ENCODE results near the gene GRIK1.
"Not testable (repeated sequence)": the region's sequence is repeated elsewhere in the genome, so short reads cannot be mapped to it uniquely, and the experiment has no call there.

Gene GRIK1

DNA sequence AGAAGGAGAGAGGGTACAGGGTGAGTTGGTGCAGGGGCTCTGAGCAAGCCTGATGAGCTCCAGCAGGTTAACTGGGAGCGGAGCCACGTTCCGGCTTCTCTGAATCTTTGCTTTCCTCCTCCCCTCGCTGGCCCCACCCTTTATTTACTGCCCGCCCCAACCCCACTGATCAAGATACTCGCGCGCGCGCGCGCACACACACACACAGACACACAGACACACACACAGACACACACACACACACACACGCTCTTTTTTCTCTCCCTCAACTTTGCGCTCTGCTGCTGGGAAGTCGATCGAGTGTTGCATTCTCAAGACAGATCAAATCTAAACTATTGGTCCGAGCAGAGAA is at the start of gene GRIK1:
Gene GRIK1, minus strand, starts transcription at position 73 of the 352 bp plus-strand sequence.
- no peak for DNase-seq

DNA sequence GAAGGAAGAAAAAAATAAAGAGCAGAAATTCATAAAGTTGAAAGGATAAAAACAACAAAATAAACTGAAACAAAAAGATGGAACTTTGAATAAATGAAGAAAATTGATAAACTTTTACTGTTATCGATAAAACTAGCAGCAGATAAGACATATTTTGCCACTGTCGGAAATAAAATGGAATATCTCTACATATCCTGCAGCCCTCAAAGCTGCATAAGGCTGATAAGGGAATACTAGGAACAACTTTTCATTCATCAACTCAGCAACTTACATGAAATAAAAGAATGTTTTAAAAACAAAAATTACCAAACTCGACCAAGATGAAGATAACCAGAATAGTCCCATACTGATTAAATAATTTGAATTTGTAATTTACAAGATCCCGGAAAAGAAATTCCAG is 48.0 kb upstream of the GRIK1 start:
- no peak for DNase-seq

DNA sequence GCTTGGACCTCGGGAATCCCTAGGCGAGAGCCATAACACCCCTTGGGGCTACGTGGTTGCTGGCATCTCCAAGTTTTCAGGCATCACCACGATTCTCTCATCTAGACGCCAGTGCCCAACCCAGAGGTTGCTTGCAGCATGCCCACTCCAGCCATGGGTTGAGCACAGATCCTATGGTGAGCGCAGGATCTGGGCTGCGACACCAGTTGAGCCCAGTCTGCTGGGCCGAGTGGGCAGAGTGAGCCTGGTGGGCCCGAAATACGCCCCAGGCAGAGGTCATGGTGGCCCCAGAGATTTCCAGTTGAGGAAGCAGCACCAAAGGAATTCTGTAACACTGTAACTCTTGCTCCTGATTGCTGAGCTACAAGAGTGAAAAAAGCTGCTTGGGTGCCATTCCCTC is 46.1 kb upstream of the GRIK1 start:
- DNase-seq = no peak

DNA sequence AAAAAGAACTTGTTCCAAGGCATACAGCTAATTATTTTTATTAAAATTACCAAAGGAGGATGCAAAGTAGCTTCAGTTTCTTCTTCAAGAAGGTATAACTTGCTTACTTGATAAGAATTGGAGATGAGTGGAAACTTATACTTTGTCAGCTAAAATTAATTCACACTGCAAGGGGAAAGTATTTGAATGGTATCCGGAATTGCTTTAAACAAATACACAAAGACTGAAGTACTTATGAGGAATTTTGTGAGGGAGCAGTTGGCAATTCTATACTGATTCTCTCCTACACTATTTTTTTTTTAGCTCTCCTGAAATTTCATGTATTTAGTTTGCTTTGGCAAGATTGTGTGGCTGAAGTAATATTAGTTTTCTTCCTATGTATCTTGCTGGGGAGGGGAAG is 39.2 kb upstream of the GRIK1 start:
- DNase-seq = no peak

DNA sequence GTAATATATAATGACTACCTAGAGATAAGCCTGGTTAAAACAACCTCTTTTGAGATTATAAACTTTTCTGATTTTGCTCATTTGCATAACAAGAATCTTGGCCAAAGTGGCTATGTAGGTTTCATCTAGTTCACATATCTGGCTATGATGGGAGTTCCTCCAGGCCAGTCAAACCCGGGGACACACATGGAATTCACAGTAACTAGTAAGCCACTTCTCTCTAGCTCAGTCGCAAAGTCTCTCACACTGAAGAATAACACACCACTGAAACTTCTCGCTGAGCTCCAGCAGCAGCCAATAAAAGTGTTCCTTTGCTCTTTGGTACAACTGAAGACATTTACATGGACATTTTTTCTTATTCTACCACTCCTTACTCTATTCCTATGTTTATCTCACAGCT is 36.0 kb upstream of the GRIK1 start:
- DNase-seq = no peak

DNA sequence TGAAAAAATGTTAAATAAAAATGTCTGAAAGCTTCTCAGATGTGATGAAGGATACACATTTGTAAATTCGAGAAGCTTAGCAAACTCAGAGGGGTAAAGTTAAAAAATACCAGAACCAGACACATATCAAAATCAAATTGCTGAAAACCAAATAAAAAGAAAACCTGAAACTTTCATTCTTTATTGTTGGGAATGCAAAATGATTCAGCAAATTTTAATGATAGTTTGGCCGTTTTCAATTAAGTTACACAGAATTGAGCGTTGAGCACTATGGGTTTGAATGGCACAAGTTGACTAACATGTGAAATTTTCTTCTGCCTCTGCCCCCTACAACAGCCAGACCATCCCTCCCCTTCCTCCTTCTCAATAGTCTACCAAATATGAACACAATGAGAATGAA is 33.5 kb upstream of the GRIK1 start:
- DNase-seq = no peak

DNA sequence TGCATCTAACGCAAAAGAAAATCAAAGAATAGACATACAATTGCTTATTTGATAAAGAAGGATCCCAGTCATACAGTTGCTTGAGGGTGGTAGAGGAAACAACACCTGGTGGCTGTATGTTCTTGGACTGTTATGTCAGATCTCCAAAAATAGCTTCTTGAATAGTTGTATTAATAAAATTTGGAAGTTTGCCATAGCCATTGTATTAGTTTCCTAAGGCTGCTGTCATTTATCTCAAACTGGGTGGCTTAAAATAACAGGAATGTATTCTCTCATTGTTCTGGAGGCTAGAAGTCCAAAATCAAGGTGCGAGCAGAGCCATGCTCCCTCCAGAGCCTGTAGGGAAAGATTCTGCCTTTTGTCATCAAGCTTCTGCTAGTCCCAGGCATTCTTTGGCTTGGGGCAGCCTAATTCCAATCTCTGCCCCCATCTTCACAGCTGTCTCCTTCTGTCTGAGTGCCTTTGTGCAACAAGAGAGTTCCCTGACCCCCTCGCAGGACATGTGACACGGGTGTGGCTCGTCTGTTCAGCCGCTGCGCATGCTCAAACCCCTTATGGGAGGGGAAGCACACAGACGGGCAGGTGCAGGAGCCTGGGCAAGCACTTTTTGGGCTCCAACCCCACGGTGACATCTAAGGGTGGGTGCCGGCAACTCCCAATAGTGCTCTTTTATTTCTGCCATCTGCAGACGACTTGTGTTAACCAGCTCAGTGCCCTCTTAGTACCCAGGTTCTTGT is 21.7 kb upstream of the GRIK1 start:
- no peak for DNase-seq

DNA sequence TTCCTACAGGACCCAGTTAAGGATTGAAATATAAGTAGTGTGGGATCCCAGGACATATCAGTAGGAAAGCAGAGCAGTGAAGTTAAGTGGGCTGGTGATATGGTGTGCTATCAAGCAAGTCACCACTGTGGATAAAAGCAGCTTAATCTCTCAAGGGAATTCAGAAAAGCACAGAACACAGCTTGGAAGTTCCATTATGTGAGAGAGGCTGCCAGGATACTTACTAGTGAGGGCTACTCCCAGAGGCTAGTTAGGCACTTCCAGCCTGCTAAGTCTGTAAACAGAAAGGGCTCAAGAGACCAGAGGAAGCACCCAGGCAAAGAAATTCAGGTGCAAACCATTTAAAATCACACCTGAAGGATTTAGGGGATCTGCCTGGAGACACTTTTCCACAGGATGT is 18.8 kb upstream of the GRIK1 start:
- no peak for DNase-seq

DNA sequence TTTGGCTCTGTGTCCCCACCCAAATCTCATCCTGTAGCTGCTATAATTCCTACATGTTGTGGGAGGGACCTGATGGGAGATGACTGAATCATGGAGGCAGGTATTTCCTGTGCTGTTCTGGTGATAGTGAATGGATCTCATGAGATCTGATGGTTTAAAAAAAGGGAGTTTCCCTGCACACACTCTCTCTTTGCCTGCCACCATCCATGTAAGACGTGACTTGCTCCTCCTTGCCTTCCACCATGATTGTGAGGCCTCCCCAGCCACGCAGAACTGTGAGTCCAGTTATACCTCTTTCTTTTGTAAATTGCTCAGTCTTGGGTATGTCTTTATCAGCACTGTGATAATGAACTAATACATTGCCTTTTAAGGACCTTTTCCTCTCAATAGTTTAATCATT is 18.2 kb upstream of the GRIK1 start:
- not testable (repeated sequence) for DNase-seq

DNA sequence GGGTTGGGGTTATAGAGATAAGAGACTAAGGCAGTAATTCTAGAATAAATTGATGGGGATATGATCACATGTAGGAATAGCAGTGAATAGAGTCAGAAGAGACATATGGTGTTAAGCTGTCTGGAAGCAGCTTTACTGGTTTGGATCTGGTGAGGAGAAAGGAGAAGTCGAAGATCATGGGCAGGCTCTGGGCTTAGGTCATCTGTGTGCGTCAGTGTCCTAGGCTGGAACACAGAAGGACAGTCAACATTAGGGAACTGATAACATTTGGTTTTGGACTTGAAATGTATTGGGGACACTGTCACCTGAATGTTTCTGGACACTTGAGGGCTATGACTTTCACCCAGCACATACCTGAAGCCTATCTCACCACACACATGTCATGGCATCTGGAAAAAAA is 13.9 kb upstream of the GRIK1 start:
- DNase-seq = no peak

DNA sequence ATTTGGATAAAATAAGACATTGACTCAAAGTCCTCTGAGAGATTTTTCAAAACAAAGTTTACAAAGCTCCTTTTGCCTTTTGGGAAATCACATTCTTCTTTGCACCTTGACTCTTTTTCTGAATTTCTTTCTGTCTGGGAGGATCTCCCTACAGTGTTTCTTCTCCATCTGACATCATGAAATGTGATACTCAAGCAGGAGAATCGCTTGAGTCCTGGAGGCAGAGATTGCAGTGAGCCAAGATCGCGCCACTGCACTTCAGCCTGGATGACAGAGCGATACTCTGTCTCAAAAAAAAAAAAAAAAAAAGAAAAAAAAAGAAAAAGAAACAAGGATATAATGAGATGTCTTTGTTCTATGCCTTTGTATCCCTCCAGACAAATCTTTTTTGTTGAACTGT is 13.3 kb upstream of the GRIK1 start:
- DNase-seq = no peak

DNA sequence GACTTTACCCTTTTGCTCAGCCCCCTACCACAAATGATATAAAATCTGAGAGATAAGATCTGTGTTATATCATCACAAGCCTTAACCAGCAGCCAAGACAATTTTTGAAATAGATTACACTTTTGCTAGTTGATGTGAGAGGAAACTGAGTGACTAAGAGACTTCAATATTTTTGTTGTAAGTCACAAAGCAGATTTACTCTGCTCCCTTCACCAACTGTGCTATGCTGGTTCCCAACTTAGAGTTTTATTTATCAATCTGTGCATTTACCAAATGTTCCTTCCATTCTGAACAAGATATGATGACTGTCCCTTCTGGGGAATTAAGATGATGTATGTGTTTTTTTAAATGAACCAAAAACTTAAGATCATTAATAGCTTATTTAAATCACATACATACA is 12.1 kb upstream of the GRIK1 start:
- no peak for DNase-seq

DNA sequence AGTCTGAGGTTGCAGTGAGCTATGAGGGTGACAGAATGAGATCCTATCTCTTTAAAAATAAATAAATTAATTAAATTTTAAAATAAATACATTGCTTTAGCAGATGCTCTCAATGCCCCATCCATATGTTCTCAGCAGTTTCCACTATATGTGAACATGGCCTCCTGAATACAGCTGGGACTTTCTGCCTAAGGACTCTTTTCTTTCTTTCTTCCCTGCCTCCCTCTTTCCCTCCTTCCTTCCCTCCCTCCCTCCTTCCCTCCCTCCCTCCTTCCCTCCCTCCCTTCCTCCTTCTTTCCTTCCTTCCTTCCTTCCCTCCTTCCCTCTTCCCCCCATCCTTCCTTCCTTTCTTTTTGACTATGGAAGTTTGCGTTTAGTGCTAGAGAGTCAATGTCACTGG is 10.2 kb upstream of the GRIK1 start:
- DNase-seq = no peak

DNA sequence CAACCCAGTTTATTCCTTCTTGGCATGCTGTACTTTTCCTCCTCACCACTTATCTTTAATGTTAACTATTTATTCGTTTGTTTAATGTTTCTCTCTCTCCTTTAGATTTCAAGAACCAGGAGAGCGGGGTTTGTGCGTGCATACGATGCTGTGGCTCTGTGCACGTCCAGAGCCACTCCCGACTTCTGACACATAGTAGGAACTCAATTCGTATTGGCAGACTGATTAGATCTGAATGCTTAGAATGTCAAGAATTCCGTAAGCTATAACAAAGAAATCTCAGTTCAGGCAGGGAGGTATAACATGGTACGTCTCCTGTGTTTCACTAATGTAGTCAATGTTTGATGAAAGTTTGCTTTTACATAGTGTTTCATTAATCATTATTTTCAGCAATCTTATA is 7.3 kb upstream of the GRIK1 start:
- no peak for DNase-seq

DNA sequence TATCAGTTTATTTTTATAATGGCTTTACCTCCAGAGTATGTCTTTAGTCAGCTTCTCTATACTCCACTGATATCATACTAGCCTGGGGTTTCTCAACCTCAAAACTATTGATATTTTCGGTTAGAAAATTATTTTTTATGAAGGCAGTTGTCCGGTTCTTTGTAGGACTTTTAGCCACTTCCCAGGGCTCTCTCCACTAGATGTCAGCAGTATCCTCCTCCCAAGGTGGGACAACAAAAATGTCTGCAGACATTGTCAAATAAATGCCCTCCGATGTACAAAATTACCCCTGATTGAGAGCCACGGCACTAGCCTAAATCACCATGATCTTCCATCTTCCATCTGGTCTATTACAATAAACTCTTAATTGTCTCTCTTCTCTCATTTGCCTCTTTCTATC is 4.1 kb upstream of the GRIK1 start:
- no peak for DNase-seq

DNA sequence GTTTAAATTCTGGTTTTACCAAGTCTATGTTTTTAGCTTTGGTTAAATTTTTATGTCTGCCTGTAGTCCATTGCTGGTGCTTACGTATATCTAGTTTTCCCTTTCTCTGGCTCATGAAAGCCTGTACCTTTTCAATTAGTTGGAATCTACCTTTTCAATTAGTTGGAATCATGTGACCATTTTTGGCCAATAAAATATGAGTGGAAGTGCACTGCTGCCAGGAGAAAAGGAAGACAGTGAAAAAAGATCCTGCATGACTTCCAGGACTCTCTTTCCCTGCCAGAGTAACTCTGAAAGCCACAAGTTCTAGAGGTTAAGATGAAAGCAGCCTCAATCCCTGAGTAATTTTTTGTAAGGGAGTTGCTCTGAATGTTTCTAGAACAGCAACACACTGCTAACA is 2.2 kb upstream of the GRIK1 start:
- DNase-seq = no peak

DNA sequence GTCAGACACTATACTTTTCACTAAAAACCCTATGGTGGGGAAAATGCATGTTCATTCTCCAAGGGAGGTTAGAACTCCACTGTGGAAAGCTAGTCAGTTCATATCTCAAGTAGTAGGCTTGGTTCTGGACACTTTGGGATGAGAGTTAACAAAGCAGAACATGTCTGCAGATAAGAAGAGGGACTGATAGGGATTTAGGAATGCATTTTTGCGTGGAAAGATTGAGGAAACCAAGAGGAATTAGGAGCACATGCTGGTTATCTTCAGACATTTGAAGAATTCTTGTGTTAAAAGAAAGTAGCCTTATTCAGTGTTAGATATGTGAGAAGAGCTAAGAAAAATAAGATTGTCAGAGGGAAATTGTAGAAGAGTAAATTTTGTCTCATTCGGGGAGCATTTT is 1.2 kb upstream of the GRIK1 start:
- no peak for DNase-seq

DNA sequence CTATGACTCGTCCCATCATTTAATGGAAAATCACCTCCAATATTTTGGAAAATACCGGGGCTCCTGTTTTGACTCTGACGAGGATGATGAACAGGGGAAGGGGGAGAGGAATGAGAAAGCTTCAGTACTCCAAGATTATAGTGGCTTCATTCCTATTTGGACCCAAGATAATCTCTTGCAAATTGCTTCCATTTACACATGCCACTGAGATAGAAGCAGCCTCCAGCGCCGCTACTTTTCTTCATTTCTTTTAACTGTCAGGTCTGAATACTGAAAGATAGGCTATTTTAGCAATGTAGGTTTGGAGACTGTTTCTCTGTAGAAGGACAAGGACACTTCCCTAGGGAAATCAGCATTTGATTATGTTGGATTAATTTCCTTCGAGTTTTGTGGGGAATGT is 565 bp upstream of the GRIK1 start:
- no peak for DNase-seq

DNA sequence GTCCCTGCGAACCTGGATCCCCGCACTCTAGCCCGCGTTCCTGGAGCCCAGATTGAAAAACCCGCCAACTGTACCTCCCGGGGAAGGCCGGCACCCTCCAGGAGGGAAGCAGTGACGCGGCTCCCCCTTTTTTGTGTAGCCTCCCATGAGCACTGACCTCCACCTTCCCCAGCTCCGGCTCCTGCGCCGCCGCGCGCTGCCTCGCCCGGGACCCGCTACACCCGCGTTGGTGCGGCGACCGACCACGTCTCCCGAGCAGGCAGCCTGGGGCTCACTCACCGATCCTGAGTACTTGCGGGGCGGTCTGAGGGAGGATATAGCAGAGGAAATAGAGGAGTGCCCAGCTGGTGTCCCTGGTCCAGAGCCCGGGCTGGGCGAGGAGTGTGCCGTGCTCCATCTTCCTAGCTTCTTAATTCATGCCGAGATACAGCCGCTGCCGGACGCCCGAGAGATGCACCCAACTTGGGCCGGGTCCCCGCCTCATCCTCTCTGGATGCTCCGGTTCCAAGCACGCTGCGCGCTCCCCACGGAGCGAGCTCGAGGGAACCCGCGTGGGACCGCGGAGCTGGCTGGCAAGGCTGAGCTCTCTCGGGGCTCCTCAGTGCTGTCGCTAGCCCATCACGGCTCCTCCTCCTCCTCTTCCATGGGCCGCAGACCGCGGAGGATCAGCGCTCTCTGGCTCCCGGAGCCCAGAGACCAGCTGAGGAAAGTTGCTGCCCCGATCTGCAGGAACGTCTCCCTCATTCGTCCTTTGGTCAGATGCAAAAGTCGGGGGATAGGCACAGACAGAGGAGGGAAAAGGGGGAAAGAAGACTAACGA is 482 bp downstream of the GRIK1 start:
- no peak for DNase-seq

DNA sequence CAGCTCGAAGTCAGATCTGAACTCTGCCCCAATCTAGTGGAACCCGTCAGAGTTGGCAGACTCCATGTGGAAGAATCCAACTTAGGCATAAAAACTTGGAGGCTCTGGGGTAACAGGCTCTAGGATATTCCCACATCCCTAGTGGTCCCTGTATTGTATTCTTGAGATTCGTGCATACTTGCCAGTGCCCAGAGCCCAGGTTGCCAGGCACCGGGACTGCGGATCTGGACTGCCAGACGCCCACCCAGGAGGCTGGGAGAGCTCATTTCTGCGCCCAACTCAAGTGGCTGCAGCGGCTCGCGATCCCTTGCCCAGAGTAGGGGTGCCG is 1.1 kb downstream of the GRIK1 start:
- DNase-seq = no peak

DNA sequence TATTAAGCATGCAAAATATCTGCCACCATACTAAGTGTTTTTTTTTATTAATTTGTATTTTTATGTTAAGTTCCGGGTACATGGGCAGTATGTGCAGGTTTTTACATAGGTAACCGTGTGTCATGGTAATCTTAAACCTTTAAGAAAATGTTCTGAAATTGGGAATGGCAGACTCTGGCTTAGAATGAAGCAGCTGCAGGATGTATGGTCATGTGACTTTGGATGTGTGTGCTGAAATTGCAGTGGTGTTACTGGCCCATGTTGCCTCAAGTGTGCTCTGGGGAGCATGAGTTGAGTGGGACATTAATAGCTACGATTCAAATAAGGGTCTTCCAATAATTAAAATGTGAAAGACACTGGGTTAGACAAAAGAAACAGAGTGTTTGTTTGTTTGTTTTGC is 6.7 kb downstream of the GRIK1 start:
- DNase-seq = no peak

DNA sequence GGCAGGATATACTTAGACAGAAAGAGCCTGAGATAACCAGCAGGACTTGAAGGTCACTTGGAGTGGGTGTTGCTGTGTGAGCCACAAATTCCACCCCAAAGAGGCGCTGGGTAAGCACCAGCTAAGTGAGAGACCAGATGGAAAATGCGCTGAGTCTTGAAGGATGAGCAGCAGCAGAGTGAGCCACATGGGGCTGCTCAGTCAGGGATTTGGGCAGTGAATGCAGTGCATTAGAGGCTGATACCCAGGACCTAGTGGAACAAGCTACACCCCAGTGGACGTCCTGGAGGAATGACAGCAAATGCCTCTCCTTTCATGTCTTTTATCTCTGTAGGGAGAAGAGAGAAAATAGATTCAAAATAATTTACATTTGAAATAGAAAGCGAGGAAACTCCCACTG is 11.3 kb downstream of the GRIK1 start:
- DNase-seq = no peak

DNA sequence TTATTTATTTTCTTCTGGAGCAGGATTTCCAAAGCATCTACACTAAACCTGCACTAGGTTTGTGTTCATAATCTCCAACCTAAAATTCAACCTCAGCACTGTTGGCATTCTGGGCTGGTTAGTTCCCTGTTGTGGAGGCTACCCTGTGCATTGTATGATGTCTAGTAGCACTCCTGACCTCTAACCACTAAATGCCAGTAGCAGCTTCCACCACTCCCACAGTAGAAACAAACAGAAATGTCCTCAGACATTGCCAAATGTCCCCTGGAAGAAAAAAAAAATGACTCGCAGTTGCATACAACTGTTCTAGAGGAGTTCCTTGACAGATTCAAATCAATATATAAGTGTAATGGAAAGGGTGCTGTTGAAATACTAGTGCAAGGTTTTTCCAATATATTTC is 18.9 kb downstream of the GRIK1 start:
- no peak for DNase-seq

DNA sequence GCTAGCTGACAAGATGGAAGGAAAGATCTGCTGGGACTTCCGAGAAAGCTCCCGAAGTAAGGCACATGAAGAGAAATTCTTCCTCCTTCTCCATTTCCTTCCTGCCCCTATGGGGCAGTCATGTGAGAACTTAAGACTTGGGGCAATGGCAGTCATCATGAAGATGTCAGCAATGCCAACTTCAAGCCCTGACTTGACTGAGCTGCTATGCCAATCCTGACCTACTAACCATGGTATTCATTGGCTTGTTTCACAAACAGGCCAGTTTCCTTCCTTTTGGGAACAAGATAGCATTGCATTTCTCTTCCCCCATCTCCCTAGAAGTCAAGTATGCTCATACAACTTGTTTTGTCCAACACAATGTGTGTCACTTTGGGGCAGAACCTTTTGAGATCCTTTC is 25.5 kb downstream of the GRIK1 start:
- DNase-seq = no peak

DNA sequence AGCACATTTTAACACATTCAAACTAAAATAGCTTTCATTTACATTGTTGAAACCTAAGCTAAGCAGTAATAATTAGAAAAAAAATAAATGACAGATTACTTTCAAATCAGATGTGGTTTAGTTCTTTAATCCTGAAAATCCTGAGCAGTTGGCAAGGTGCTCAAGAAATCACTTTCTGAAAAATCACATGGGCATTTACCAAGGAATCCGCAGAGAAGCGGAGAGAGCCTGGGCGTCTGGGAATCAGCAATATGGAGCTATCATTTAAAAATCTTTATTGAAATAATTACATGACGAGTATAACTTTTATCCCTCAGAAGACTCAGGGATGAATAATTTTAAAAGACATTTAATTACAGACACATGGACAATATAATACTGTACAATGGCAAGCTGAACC is 30.2 kb downstream of the GRIK1 start:
- no peak for DNase-seq

Data from activated T-cell treated with anti-CD3 and anti-CD28 coated beads, Interleukin-2, amount 50 U/mL, for 1 hour (primary cell).